NCI-H82 (cell line): ENCODE results near the gene FBXO4.
A peak's percentile ranks its signal among the peaks of the same experiment; 100 is the strongest.

ENCODE experiments used
- DNase-seq: peaks from one replicate; lab custom pipeline; 2025; lab: John Stamatoyannopoulos, UW

The FBXO4 gene, protein sequence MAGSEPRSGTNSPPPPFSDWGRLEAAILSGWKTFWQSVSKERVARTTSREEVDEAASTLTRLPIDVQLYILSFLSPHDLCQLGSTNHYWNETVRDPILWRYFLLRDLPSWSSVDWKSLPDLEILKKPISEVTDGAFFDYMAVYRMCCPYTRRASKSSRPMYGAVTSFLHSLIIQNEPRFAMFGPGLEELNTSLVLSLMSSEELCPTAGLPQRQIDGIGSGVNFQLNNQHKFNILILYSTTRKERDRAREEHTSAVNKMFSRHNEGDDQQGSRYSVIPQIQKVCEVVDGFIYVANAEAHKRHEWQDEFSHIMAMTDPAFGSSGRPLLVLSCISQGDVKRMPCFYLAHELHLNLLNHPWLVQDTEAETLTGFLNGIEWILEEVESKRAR

DNA sequence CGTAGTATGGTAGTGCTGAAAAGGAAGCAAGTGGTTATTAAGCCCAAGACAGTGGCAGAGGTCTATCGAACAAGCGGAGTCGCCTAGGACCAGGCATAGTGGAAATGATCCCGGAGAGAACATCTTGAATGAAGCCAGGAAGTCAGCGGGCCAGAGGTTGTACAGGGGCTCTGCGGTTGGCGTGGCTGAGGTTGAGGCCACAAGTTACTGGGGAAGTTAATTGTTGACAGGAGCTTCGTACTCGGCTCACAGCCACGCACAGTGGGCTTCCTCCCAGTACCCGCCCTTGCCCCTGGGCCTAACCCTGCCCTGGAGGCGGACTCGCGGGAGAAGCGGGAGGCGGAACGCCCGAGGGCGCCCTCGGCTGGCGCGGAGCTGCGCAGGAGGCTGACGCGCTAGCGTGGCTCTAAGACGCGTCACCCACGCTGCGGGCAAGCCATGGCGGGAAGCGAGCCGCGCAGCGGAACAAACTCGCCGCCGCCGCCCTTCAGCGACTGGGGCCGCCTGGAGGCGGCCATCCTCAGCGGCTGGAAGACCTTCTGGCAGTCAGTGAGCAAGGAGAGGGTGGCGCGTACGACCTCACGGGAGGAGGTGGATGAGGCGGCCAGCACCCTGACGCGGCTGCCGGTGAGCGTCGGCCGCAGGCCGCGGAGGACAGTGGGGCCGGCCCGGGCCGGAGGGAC is at the start of gene FBXO4:
Gene FBXO4 (plus strand): TSS at position 410 of the 683 bp plus-strand sequence. CDS start 29 bp downstream, at position 439.
- DNase-seq, result peak; percentile 54

DNA sequence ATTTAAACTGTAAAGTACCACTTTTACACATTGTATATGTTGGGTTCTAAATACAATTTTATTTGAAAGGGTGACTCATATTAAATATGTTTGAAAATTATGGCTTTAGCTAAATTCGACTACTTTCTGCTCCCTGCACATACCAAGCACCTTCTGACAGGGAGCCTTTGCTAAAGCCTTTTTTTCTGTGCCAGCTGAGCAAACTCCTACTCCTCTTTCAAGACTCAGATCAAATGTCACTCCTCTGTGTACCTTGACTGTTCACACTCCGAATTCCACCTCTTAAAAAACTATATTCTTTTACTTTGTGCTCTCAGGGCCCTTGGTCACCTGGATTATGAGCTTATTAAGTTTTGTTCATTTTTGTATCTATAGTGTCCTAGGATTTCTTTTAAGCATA is 48.4 kb upstream of the FBXO4 start:
- no peak for DNase-seq

DNA sequence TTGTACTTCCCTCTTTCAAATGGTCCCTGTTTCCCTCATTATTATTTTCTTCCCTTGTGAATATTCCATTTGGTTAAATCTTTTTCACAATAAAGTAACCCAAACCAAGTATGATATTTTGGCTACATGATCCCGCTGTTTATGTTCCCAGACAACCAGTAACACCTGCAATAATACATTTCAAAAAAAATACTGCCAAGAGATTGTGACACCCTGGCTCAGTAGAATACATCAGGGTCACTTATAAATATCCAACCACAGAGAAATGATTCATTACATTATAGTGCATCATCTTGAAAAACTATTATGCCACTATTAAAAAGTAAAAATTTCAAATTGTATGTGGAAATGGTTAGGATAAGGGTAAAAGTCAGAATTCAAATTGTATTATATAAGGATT is 47.7 kb upstream of the FBXO4 start:
- DNase-seq, result no peak

DNA sequence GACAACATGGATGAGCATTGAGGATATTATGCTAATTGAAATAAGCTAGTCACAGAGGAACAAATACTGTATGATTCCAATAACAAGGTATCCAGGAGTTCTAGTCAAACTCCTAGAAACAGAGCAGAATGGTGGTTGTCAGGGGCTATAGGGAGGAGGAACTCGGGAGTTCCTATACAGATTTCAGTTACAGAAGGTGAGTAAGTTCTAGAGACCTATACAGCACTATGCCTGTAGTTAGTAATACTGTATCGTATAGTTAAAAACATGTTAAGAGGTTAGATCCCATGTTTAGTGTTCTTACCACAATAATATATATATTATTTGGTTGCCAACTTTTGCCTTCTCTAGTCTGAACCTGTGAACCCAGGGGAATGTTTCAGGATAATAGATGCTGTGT is 46.9 kb upstream of the FBXO4 start:
- DNase-seq, result no peak

DNA sequence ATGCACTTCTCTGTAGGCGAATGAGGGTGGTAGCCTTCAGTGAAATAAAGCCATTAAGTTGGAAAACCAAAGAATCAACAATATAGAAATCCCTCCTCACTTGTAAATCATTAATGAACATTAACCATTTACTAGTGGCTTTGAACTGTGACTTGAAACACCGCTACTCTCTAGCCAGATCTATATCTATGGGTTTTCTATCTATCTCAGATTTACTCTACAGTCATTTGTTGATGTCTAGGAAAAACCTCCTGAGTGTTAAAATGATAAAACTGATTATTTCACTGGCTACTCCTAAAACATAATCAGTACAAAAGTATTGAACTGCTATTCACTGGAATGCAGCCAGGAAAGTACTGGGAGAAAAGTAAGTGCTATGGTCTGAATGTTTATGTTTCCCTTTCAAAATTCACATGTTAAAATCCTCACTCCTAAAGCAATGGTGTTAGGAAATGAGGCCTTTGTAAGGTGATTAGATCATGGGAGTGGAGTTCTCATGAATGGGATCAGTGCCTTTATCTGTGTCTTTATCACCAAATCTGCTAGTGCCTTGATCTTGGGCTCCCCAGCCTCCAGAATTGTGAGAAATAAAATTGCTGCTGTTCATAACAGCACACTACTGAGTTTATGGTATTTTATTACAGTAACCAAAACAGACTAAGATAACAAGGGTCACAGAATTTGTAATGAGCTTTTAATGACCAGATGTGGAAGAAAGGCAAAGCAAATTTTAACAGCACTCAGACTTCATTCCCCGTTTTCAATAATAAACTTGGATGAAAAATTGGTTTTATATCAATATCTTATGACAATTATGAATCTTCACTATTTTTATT is 46.2 kb upstream of the FBXO4 start:
- DNase-seq, result no peak

DNA sequence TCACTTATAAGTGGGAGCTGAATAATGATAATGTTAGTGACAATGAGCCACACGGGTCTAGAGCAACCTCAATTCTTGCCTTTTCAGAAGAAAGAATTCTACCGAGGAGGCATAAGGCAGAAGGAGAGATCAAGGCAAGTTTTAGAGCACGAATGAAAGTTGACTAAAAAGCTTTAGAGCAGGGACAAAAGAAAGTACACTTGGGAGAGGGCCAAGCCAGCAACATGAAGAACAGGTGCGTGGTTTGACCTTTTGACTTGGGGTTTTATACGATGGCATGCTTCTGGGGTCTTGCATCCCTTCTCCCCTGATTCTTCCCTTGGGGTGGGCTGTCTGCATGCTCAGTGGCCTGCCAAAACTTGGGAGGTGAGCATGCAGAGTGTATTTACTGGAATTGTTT is 42.3 kb upstream of the FBXO4 start:
- DNase-seq, result no peak

DNA sequence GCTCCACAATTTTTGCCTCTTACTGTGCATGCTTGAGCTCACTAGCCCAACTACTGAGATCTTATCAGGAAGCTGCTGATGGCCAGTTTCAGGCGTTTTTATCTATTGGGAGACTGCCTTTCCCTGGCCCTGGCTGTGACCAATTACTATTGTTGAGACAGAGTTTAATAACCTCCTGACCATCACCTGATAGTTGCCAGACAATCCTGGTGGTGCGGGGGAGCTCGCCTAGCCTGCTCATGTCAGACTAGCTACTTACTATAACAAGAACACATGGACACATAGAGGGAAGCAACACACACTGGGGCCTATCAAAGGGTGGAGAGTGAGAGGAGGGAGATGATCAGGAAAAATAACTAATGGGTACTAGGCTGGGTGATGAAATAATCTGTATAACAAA is 41.8 kb upstream of the FBXO4 start:
- no peak for DNase-seq

DNA sequence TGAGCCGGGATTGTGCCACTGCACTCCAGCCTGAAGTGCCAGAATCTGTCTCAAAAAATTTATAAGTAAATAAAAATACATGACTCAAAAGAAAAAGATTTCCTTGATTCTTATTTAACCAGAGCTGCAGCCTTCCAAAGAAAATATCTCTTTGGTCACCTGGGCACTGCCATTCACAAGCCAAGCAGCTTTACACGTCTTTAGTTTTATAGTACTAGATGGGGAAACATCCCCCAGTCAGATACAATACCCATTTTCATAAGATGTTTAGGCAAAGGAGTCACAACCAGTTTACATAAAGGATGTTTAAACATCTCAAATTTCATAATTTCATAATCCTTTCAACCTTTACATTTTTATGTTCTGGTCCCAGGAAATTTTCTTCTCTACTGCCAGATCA is 41.1 kb upstream of the FBXO4 start:
- no peak for DNase-seq

DNA sequence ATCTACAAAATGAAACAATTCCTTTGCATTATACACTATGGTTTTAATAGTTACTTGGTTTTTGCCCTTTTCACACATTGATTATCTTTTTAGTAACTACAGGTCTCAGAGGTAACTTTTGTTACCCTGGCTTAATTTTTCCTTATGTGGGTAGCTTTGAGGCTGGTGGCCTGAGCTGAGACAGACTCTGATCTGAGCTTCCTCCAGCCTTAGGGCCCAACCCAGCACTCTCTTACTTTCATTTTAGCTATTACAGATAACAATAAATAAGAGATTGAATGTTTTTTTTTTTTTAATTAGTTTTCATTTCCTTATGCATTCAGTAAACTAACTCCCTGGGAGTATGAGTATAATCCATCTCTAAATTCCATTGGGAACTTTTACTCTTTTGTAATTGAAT is 39.8 kb upstream of the FBXO4 start:
- DNase-seq, result no peak

DNA sequence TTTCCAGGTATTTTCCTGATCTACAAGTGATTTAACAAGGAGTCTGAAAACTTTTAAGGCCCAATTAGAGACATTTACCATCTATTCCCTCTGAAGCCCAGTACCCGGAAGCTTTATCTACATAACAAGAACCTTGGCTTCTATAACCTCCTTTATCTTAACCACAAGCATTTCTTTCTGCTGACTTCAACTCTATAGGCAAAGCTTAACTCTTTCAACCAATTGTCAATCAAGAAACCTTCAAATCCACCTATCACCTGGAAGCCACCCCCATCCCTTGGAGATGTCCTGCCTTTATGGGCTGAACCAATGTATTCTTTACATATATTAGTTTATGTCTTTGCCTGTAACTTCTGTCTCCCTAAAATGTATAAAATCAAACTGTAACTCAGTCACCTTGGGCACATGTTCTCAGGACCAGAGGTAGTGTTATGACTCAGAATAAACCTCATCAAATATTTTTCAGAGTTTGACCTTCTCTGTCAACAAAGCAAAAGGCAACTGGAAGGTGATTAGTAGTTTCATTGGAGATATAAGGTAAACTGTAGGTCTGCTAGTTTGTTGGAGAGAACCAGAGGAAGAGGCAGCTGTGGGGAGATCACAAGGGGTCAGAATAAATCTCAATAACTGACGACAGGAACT is 33.9 kb upstream of the FBXO4 start:
- DNase-seq, result no peak

DNA sequence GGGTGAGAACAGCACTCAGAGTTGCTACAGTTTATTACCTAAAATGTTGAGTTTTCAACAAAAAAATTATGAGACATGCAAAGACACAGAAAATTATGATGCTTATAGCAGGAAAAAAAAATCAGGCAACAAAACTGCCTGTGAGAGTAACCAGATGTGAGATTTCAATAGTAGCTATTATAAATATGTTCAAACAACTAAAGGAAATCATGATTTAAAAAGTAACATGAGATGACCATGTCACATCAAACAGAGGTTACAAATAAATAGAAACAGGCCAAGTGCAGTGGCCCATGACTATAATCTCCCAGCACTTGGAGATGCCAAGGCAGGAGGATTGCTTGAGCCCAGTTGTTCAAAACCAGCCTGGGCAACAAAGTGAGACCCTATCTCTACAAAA is 33.0 kb upstream of the FBXO4 start:
- DNase-seq, result no peak

DNA sequence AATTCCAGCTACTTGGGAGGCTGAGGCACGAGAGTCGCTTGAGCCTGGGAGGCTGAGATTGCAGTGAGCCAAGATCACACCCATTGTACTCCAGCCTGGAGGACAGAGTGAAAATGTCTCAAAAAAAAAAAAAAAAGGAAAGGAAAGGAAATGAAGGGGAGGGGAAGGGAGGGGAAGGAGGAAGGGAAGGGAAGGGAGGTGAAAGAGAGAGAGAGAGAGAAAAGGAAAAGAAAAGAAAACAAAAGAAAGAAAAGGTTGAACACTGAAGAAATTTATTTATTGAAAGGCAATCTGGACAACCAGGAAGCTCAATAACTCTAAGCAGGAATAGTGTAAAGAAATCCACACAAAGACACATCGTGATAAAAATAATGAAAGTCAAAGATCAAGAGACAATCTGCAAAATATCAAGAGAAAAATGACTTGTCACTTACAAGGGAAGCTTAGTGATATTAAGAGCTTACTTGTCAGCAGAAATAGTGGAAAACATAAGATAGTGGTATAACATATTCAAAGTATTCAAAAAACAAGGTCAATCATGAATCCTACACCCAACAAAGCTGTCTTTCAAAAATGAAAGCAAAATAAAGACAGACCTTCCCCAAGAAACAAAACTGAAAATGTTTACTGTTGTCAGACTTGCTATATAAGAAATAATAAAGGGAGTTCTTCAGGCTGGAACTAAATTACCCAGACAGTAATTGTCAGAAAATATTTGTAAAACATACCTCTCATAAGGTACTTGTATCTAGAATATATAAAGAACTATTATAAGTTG is 31.8 kb upstream of the FBXO4 start:
- no peak for DNase-seq

DNA sequence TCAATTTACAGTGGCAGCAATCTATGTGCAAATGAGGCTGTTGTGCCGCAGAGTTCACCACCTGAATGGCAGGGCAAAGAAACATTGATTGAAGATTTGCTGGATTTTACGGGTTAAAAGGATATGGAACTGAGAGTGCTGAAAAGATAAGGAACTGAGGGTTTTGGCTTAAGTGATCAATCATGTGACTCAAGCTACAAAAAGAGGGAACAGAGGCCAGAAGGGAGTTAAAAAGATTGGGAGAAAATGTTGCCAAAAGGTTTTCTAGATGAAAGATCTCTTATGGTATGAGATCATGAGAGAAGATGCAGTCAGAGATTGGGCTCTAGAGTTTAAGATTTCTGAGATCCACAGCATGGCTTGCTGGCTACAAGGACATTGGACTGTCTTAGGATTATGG is 28.9 kb upstream of the FBXO4 start:
- DNase-seq, result no peak

DNA sequence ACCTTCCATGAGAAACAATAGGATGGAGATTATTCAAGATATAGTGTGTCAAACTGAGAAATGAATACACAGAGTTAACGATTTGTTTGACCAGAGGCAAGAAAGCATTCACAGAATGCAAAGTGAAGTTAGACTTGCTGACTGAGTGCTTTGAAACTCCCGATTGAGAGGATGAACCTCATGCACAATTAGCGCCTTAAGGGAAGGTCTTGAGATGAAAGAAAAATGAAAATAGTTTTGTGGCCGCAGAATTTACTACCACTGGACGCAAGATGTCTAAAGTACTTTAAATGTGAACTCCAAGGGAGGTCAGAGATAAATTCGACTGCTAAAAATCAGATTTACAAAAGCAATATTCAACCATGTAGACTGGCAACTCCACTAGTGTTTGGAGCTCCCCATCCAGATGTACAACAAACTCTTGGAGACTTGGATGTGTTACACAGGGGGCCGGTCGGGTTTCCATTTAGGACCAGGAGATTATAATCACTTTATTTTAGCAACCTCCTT is 21.6 kb upstream of the FBXO4 start:
- DNase-seq, result no peak

DNA sequence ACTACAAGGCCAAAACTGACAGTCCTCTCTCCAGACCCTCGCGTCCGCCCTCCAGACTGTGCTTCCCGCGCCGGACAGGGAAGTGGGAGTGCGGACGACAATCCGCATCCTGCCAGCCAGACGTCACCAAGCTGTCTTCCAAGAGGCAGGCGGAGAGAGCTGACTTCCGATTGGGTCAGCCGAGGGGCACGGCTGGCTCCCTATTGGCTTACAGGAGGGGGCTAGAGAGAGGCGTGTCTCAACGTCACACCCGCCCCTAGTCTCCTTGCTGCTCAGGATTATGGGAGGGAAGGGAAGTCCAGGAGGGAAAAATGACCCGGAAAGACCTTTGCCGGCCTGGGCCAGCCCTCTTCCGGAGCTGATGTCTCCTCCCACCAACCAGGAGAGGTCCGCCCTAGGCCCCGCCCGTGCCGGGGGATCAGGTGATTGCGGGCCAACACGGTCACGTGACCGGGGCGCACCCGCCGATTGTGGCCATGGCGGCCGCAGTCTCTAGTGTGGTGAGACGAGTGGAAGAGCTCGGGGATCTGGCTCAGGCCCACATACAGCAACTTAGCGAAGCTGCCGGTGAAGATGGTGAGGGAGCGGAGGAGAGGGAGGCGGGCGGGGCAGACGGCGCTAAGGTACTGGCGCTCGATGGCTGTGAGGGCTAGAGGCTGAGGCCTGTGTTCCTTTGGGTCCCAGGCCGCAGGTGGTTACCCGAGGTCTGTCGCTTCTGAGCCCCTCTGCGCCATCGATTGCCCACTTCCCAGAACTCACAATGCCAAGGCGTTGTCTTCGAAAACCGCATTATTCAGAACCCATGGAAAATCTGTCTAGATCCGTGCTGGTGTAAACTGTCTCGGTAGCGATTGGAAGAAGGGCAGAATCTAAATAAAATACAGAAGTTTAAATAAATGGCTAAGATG is 20.9 kb upstream of the FBXO4 start, which contains the start of gene RIMOC1:
Gene RIMOC1 (plus strand): TSS at position 453 of the 908 bp plus-strand sequence. CDS start 24 bp downstream, at position 477.
- DNase-seq, result peak; percentile 99

DNA sequence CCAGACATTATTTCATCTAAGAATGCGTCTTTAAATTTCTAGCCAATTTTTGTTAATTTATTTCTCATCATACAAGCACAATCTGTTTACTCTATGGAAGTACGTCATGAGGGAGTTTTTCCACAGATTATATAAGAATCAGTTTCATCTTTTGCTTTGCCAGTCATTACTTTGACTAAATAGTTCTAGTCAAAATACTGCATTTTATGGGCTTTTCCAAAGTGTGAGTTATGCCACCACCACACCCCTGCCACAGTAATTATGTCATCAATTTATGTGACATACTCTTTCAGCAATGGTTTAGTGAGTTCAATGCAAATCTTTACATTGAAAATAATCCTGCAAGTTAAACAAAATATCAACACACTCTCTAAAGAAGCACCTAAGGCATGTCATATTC is 18.9 kb upstream of the FBXO4 start:
- DNase-seq, result no peak

DNA sequence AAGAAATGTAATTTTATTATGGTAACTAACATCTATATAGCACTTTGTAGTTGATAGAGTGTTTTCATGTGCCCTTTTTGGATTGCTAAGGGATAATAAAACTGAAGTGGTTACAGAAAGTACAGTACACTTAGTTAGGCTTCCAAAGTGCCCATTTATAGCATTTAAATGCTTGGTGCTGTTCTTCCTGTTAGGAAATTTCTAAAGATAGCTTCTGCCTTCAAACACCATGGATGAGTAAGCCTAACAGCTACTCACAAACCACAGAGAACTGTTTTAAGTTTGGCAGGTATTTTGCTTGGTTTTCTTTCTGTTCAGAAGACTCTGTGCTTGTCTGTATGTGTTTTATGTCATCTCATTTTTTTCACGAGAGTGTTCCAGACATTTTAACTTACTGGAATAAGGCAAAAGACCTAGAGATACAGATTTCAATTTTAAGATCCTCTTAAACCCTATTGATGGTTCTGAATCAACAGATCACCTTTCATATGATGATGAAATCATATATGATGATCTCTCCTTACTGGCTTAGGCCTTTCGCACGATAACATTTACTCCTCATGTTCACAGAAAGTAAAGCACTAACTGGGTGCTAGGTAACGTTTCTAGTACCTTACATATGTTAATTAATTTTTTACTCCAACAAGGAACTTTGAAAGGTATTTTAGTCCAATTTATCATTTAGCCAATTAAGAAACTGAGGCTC is 16.6 kb upstream of the FBXO4 start:
- DNase-seq, result no peak

DNA sequence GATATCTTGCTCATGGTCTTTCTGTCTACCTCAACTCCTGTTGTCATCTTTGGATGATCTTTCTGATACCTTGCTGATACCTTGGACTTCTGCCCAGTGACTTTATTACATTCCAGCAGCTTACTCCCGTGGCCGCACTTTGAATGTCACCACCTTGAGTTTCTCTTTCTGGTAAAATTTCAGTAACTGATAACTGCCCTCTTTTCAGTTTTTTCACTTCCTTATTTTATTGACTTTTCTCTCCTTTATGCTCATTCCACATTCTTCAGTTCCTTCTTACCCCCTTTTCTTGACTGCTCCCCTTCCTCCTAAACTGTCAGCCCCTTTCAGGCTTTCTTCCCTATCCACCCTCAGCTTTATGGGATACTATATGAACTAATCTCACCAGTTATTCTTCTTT is 7.0 kb upstream of the FBXO4 start:
- DNase-seq, result no peak

DNA sequence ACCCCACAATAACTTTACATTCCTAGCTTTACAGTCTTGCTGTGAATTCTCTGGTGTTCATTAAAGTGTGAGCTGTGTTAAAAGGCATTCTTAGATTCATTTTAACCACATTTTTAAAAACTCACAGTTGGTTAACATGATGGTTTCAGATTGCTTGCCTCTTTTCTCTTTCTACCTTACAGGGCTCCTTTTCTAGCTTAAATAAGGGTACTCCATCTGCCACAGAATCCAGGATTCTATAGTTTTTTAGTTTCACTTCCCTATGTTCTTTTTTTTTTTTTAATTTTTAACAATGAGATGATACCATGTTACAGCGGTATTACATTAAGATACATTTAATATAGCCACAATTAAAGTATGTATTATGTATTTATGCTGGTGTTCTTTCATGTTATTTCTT is 3.9 kb upstream of the FBXO4 start:
- DNase-seq, result no peak
